BE2C (cell line): ENCODE results near the gene TRIO.

ENCODE experiments used
- DNase-seq: peaks from one replicate; pipeline ENCODE4 v3.0.0-alpha.2; 2020
- H3K27me3 ChIP-seq: fragments of 250-450 bp; sonication (Bioruptor Pico); 2 replicates; pipeline ENCODE4 v1.5.1; 2020; ENCODE audit warnings: mild to moderate bottlenecking
- H3K36me3 ChIP-seq: fragments of 250-450 bp; sonication (Bioruptor Pico); 2 replicates; pipeline ENCODE4 v1.5.1; 2020; ENCODE audit warnings: mild to moderate bottlenecking
- H3K4me1 ChIP-seq: fragments of 250-450 bp; sonication (Bioruptor Pico); 2 replicates; pipeline ENCODE4 v1.5.1; 2020
- H3K4me3 ChIP-seq: 2 replicates; pipeline ENCODE4 v1.5.1; 2011; ENCODE audit warnings: low read depth, low read length
- H3K9me3 ChIP-seq: fragments of 250-450 bp; sonication (Bioruptor Pico); 2 replicates; pipeline ENCODE4 v1.5.1; 2020
- CTCF ChIP-seq: IDR thresholded peaks from 2 replicates; pipeline ENCODE4 v1.5.1; 2012; ENCODE audit warnings: mild to moderate bottlenecking, low read depth, low read length

The TRIO gene

GRCh38 chr5:14219800-14220512 lies 76.8 kb downstream of the TRIO start:
- DNase-seq: no peak
- Histone ChIP-seq H3K4me1 (peaks cover 21% of the 10 kb centered on the region), H3K9me3 (no peaks in the 10 kb centered on the region), H3K36me3 (no peaks in the 10 kb centered on the region; the same call in 1 of the 2 replicates), H3K27me3 (no peaks in the 10 kb centered on the region), H3K4me3 (no peak overlapping the region)
- TF ChIP-seq CTCF: no peak

- no peaks in the 10 kb centered on the region for H3K9me3 ChIP-seq
- H3K36me3 ChIP-seq: no peaks in the 10 kb centered on the region; the same call in 1 of the 2 replicates
- H3K27me3 ChIP-seq: no peaks in the 10 kb centered on the region
- no peak for TF ChIP-seq CTCF
- H3K4me1 ChIP-seq: peaks cover 21% of the 10 kb centered on the region
- no peak for DNase-seq
- H3K4me3 ChIP-seq: no peak overlapping the region
Measured at GRCh38 chr5:14220642-14221041, 77.5 kb downstream of the TRIO start.

- H3K36me3 ChIP-seq: no peaks in the 10 kb centered on the region; the same call in 1 of the 2 replicates
- no peak for TF ChIP-seq CTCF
- DNase-seq: no peak
- H3K9me3 ChIP-seq: no peaks in the 10 kb centered on the region
- H3K4me3 ChIP-seq: no peak overlapping the region
- H3K4me1 ChIP-seq: peaks cover 12% of the 10 kb centered on the region
- no peaks in the 10 kb centered on the region for H3K27me3 ChIP-seq
Measured at GRCh38 chr5:14221732-14222131, 78.6 kb downstream of the TRIO start.

GRCh38 chr5:14222206-14222605 lies 79.1 kb downstream of the TRIO start:
- Histone ChIP-seq H3K36me3 (no peaks in the 10 kb centered on the region; the same call in 1 of the 2 replicates), H3K27me3 (no peaks in the 10 kb centered on the region), H3K4me1 (peaks cover 8% of the 10 kb centered on the region), H3K9me3 (no peaks in the 10 kb centered on the region), H3K4me3 (no peak overlapping the region)
- DNase-seq: no peak
- no peak for TF ChIP-seq CTCF

GRCh38 chr5:14223372-14223771 lies 80.2 kb downstream of the TRIO start:
- H3K9me3 ChIP-seq: no peaks in the 10 kb centered on the region
- H3K27me3 ChIP-seq: no peaks in the 10 kb centered on the region
- peaks cover 2% of the 10 kb centered on the region; the same call in 1 of the 2 replicates for H3K4me1 ChIP-seq
- TF ChIP-seq CTCF: no peak
- H3K4me3 ChIP-seq: no peak overlapping the region
- no peak for DNase-seq
- no peaks in the 10 kb centered on the region; the same call in 1 of the 2 replicates for H3K36me3 ChIP-seq

GRCh38 chr5:14225173-14225834 lies 82.2 kb downstream of the TRIO start:
- no peaks in the 10 kb centered on the region for H3K27me3 ChIP-seq
- TF ChIP-seq CTCF: no peak
- H3K4me3 ChIP-seq: no peak overlapping the region
- no peaks in the 10 kb centered on the region; the same call in 1 of the 2 replicates for H3K36me3 ChIP-seq
- peaks cover under 1% of the 10 kb centered on the region; the same call in 1 of the 2 replicates for H3K4me1 ChIP-seq
- no peaks in the 10 kb centered on the region for H3K9me3 ChIP-seq
- no peak for DNase-seq
